Measurements from ENCODE around the gene HOXC12.

Gene HOXC12

GRCh38 chr12:53977596-53978445, 23.1 kb downstream of the HOXC12 start (continued):
- TF ChIP-seq ZNF362 (tag by site-specific recombination; IDR thresholded peaks at IDR 0.05) (no peak), PRDM1 (tag by site-specific recombination; IDR thresholded peaks at IDR 0.05) (0 out of 2 replicates have a peak, but pooled peaks have one; percentile 4), ZIC2 (tag by site-specific recombination; IDR thresholded peaks at IDR 0.05) (0 out of 2 replicates have a peak, but pooled peaks have one; percentile 6), PATZ1 (tag by site-specific recombination; IDR thresholded peaks at IDR 0.05) (0 out of 2 replicates have a peak, but pooled peaks have one; percentile 39), ZBTB48 (tag by site-specific recombination; IDR thresholded peaks at IDR 0.05) (no peak), ZFHX2 (tag by site-specific recombination; conservative IDR thresholded peaks at IDR 0.05) (peak; percentile 44; the same call in 1 of the 2 replicates), GLIS1 (tag by site-specific recombination; IDR thresholded peaks at IDR 0.05) (0 out of 2 replicates have a peak, but pooled peaks have one; percentile 21), ZNF366 (tag by site-specific recombination; conservative IDR thresholded peaks at IDR 0.05) (no peak; the same call in 1 of the 2 replicates), PRDM10 (tag by site-specific recombination; IDR thresholded peaks at IDR 0.05) (0 out of 2 replicates have a peak, but pooled peaks have one; percentile 14), ZNF518A (tag by site-specific recombination; conservative IDR thresholded peaks at IDR 0.05; ENCODE audit: low read depth) (no peak)

Data from HEK293 (cell line).